ENCODE results near the gene FAM184A.
A peak's percentile ranks its signal among the peaks of the same experiment; 100 is the strongest.

FAM184A gene

GRCh38 chr6:118965843-118966370, 112.6 kb downstream of the FAM184A start:
- no peak for DNase-seq (ENCODE audit: low spot score)
- no peak for FAIRE-seq

- FAIRE-seq = no peak
- no peak for DNase-seq (ENCODE audit: low spot score)
Observed at GRCh38 chr6:118965371-118965770, 113.1 kb downstream of the FAM184A start.

GRCh38 chr6:118963003-118963402, 115.5 kb downstream of the FAM184A start:
- DNase-seq (ENCODE audit: low spot score) = no peak

GRCh38 chr6:118959903-118960302, 118.6 kb downstream of the FAM184A start:
- FAIRE-seq = no peak
- DNase-seq (ENCODE audit: low spot score) = no peak

More at GRCh38 chr6:118963003-118963402, 115.5 kb downstream of the FAM184A start:
- peak; percentile 73 for FAIRE-seq

GRCh38 chr6:118953391-118953790, 125.1 kb downstream of the FAM184A start:
- FAIRE-seq = no peak
- no peak for DNase-seq (ENCODE audit: low spot score)

- no peak for FAIRE-seq
Observed at GRCh38 chr6:118952683-118953082, 125.8 kb downstream of the FAM184A start.

GRCh38 chr6:118945217-118945616, 133.2 kb downstream of the FAM184A start:
- DNase-seq (ENCODE audit: low spot score) (no peak), FAIRE-seq (no peak)

More at GRCh38 chr6:118952683-118953082, 125.8 kb downstream of the FAM184A start:
- DNase-seq (ENCODE audit: low spot score) = no peak

GRCh38 chr6:118940770-118941169, 137.7 kb downstream of the FAM184A start:
- FAIRE-seq (no peak), DNase-seq (ENCODE audit: low spot score) (no peak)

- no peak for FAIRE-seq
Observed at GRCh38 chr6:118939683-118940082, 138.8 kb downstream of the FAM184A start.

GRCh38 chr6:118935978-118936703, 142.3 kb downstream of the FAM184A start:
- DNase-seq (ENCODE audit: low spot score) = no peak
- no peak for FAIRE-seq

More at GRCh38 chr6:118939683-118940082, 138.8 kb downstream of the FAM184A start:
- DNase-seq (ENCODE audit: low spot score) = no peak

- DNase-seq (ENCODE audit: low spot score) (no peak), FAIRE-seq (no peak)
Observed at GRCh38 chr6:118935331-118935668, 143.2 kb downstream of the FAM184A start.

GRCh38 chr6:118934461-118935330, 143.8 kb downstream of the FAM184A start, which contains the start of gene MCM9:
MCM9 (minus strand) TSS chr6:118935159; CDS start chr6:118931723, 3,436 bp downstream.
- FAIRE-seq (peak; percentile 10), DNase-seq (ENCODE audit: low spot score) (peak; percentile 74)

GRCh38 chr6:118933855-118934460, 144.5 kb downstream of the FAM184A start:
- DNase-seq (ENCODE audit: low spot score) = no peak
- no peak for FAIRE-seq

- no peak for DNase-seq (ENCODE audit: low spot score)
- FAIRE-seq = no peak
Observed at GRCh38 chr6:118932421-118932820, 146.0 kb downstream of the FAM184A start.

GRCh38 chr6:118931436-118931835, 147.0 kb downstream of the FAM184A start:
- no peak for DNase-seq (ENCODE audit: low spot score)
- no peak for FAIRE-seq

- DNase-seq (ENCODE audit: low spot score) (no peak), FAIRE-seq (no peak)
Observed at GRCh38 chr6:118930680-118931079, 147.8 kb downstream of the FAM184A start.

GRCh38 chr6:118923035-118923434, 155.4 kb downstream of the FAM184A start:
- no peak for FAIRE-seq
- DNase-seq (ENCODE audit: low spot score) = no peak

- no peak for FAIRE-seq
Observed at GRCh38 chr6:118921084-118921483, 157.4 kb downstream of the FAM184A start.

GRCh38 chr6:118918329-118918725, 160.1 kb downstream of the FAM184A start:
- DNase-seq (ENCODE audit: low spot score) = no peak
- no peak for FAIRE-seq

More at GRCh38 chr6:118921084-118921483, 157.4 kb downstream of the FAM184A start:
- DNase-seq (ENCODE audit: low spot score) = no peak

- FAIRE-seq = peak; percentile 95
Observed at GRCh38 chr6:118917546-118918328, 160.7 kb downstream of the FAM184A start.

GRCh38 chr6:118914598-118914997, 163.9 kb downstream of the FAM184A start:
- FAIRE-seq = no peak
- no peak for DNase-seq (ENCODE audit: low spot score)

More at GRCh38 chr6:118917546-118918328, 160.7 kb downstream of the FAM184A start:
- DNase-seq (ENCODE audit: low spot score) = peak; percentile 35

Measured in RCC 7860 (cell line).